ENCODE data around the gene CLN5. TPM values are rescaled to one million over a fixed set of nuclear protein-coding genes. Genes with fewer than 3 reads are reported as not detected.

The CLN5 gene
- total RNA-seq, 1 experiment from 2014 or later, result 10.7 TPM

DNA sequence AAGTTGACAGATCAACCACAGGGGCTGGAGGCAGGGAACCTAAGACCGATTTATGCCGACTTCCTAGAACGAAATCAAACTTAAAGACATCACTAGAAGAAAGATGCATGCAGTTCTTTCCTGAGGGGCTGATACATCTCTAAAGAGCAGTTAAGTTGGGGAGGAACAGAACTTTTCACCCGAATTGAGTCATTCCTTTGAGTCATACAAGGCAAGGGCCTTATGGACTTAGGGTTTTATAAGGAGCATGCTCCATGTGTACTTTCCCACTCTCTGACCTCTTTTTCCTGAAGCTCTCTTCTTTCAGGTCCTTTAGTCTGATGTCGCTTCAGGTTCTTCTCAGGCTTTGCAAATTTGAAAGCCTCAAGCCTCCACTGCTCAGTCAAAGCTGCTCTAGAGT is 43.0 kb downstream of the CLN5 start:
- intact Hi-C loops (cut with micrococcal nuclease; ENCODE audit: unreplicated experiment), result no loop called here
- POLR2A ChIA-PET (ENCODE audit: unreplicated experiment), result no interaction called here
- Histone ChIP-seq H3K4me2 (no peak overlapping the region), H3K36me3 (ENCODE audit: low read depth) (no peaks in the 10 kb centered on the region), H3K79me2 (ENCODE audit: low read depth) (no peaks in the 10 kb centered on the region), H3K4me1 (replicated peaks; ENCODE audit: insufficient read depth) (peaks cover 8% of the 10 kb centered on the region), H3K9me2 (ENCODE audit: insufficient read depth) (no peaks in the 10 kb centered on the region; the same call in 1 of the 2 replicates), H2AFZ (no peak overlapping the region), H3F3A (ENCODE audit: insufficient read depth, low read depth) (no peaks in the 10 kb centered on the region), H3K27ac (no peak overlapping the region), H3K9me3 (ENCODE audit: insufficient read depth, low read depth) (no peaks in the 10 kb centered on the region), H3K27me3 (ENCODE audit: insufficient read depth, low read depth) (no peaks in the 10 kb centered on the region), H4K20me1 (ENCODE audit: insufficient read depth) (no peaks in the 10 kb centered on the region), H3K4me3 (no peak overlapping the region)
- BruUV-seq (replicated peaks), result no TSS peak
- TF ChIP-seq EZH2 (IDR thresholded peaks at IDR 0.05; ENCODE audit: low read depth), result no peak
- TF ChIP-seq, protein P1, sequence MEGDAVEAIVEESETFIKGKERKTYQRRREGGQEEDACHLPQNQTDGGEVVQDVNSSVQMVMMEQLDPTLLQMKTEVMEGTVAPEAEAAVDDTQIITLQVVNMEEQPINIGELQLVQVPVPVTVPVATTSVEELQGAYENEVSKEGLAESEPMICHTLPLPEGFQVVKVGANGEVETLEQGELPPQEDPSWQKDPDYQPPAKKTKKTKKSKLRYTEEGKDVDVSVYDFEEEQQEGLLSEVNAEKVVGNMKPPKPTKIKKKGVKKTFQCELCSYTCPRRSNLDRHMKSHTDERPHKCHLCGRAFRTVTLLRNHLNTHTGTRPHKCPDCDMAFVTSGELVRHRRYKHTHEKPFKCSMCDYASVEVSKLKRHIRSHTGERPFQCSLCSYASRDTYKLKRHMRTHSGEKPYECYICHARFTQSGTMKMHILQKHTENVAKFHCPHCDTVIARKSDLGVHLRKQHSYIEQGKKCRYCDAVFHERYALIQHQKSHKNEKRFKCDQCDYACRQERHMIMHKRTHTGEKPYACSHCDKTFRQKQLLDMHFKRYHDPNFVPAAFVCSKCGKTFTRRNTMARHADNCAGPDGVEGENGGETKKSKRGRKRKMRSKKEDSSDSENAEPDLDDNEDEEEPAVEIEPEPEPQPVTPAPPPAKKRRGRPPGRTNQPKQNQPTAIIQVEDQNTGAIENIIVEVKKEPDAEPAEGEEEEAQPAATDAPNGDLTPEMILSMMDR (conservative IDR thresholded peaks at IDR 0.05), result no peak
- CTCF ChIA-PET, result no interaction called here
- DNase-seq, result no peak

DNA sequence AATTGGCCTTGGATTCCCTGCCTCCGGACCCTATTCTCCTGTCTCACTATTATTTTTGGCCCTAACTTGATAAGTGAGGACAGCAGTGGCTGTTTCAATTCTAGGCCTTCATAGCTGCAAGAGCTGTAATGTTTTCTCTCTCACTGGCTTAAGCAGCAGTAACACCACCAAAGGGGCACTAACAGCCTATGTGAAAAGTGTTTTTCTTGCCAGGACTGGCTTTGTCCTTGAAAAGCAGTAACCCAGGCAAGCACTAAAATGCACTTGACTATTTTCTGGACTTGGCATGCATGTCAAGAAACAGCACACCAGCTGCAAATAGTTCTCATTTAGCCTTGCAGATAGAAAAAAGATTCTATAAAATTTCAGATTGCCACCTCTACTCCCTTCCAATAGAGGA is 44.4 kb downstream of the CLN5 start:
- Histone ChIP-seq H3K27me3 (ENCODE audit: insufficient read depth, low read depth) (no peaks in the 10 kb centered on the region), H3K4me1 (replicated peaks; ENCODE audit: insufficient read depth) (0 out of 2 replicates have a peak, but pooled peaks cover 6% of the 10 kb centered on the region)
- intact Hi-C loops (cut with micrococcal nuclease; ENCODE audit: unreplicated experiment), result no loop called here

DNA sequence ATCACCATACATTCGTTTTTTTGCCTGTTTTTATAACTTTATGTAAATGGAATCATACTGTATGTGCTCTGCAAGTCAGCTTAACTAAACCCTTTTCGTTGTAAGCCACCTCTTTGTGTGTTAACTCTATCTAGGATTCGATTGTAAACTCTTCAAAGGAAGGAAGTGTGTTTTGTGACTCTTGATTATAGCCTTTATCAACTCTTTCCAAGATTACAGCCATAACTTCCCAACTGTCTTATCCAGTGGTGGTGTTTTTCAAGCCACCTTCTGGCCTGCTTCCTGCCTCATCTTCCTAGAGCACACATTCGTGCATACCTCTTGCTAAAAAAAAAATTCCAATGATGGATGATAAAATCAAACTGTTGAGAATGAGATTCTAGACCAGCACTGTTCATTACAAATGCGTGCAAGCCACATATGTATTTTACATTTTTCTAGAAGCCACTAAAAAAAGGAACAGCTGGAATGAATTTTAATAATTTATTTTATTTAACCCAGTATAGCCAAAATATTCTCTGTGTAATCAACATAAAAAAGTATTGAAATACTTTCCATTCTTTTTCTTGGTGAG is 47.1 kb downstream of the CLN5 start:
- no TSS peak for BruUV-seq (replicated peaks)
- no peaks in the 10 kb centered on the region for H3K9me3 ChIP-seq (ENCODE audit: insufficient read depth, low read depth)
- no peak overlapping the region for H3K4me2 ChIP-seq
- no peaks in the 10 kb centered on the region for H3K9me2 ChIP-seq (ENCODE audit: insufficient read depth)
- ChIA-PET POLR2A (ENCODE audit: unreplicated experiment) (interaction anchor here (0.7 kb wide), 1 partner anchor 191 kb away, joined by 4 read pairs; no protein-coding TSS in a partner anchor), CTCF (no interaction called here)
- no peaks in the 10 kb centered on the region for H4K20me1 ChIP-seq (ENCODE audit: insufficient read depth)
- no peaks in the 10 kb centered on the region; the same call in 1 of the 2 replicates for H3F3A ChIP-seq (ENCODE audit: insufficient read depth, low read depth)
- no peaks in the 10 kb centered on the region for H3K36me3 ChIP-seq (ENCODE audit: low read depth)
- no peak overlapping the region for H2AFZ ChIP-seq
- TF ChIP-seq EZH2 (IDR thresholded peaks at IDR 0.05; ENCODE audit: low read depth), result no peak
- TF ChIP-seq, protein P1 (conservative IDR thresholded peaks at IDR 0.05), result no peak
- H3K27me3 ChIP-seq (ENCODE audit: insufficient read depth, low read depth), result no peaks in the 10 kb centered on the region
- intact Hi-C loops (cut with micrococcal nuclease; ENCODE audit: unreplicated experiment), result no loop called here
- no peak overlapping the region for H3K27ac ChIP-seq
- no peak for DNase-seq
- H3K4me3 ChIP-seq, result no peak overlapping the region
- H3K79me2 ChIP-seq (ENCODE audit: low read depth), result no peaks in the 10 kb centered on the region
- 0 out of 2 replicates have a peak, but pooled peaks cover 6% of the 10 kb centered on the region for H3K4me1 ChIP-seq (replicated peaks; ENCODE audit: insufficient read depth)

More for the DNA sequence above, 44.4 kb downstream of the CLN5 start:
- DNase-seq, result no peak
- Histone ChIP-seq H3K9me3 (ENCODE audit: insufficient read depth, low read depth) (no peaks in the 10 kb centered on the region), H3K4me2 (no peak overlapping the region), H3K4me3 (no peak overlapping the region), H3F3A (ENCODE audit: insufficient read depth, low read depth) (no peaks in the 10 kb centered on the region), H3K79me2 (ENCODE audit: low read depth) (no peaks in the 10 kb centered on the region), H3K27ac (no peak overlapping the region), H2AFZ (no peak overlapping the region), H3K9me2 (ENCODE audit: insufficient read depth) (no peaks in the 10 kb centered on the region; the same call in 1 of the 2 replicates), H3K36me3 (ENCODE audit: low read depth) (no peaks in the 10 kb centered on the region), H4K20me1 (ENCODE audit: insufficient read depth) (no peaks in the 10 kb centered on the region)
- no TSS peak for BruUV-seq (replicated peaks)
- no peak for TF ChIP-seq EZH2 (IDR thresholded peaks at IDR 0.05; ENCODE audit: low read depth)
- TF ChIP-seq, protein P1 (conservative IDR thresholded peaks at IDR 0.05), result no peak
- POLR2A ChIA-PET (ENCODE audit: unreplicated experiment), result no interaction called here
- CTCF ChIA-PET, result no interaction called here
